RKO (cell line): ENCODE measurements around the gene CAMK2A.

Source experiments
- DNase-seq: peaks from one replicate; pipeline ENCODE4 v3.0.0-alpha.2; 2016; ENCODE audit warnings: low spot score

CAMK2A gene

GRCh38 chr5:150278046-150278730 is 11.4 kb downstream of the CAMK2A start:
- no peak for DNase-seq

- no peak for DNase-seq
Observed at GRCh38 chr5:150277043-150277442, 12.5 kb downstream of the CAMK2A start.

GRCh38 chr5:150274811-150275210 is 14.8 kb downstream of the CAMK2A start:
- no peak for DNase-seq

- DNase-seq = peak; percentile 29
Observed at GRCh38 chr5:150272531-150272930, 17.0 kb downstream of the CAMK2A start.

GRCh38 chr5:150271923-150272322 is 17.6 kb downstream of the CAMK2A start:
- DNase-seq = no peak

GRCh38 chr5:150271296-150271692 is 18.3 kb downstream of the CAMK2A start:
- no peak for DNase-seq

- no peak for DNase-seq
Observed at GRCh38 chr5:150270541-150271295, 18.9 kb downstream of the CAMK2A start.

GRCh38 chr5:150266871-150267291 is 22.7 kb downstream of the CAMK2A start:
- DNase-seq = no peak

GRCh38 chr5:150265870-150266383 is 23.6 kb downstream of the CAMK2A start:
- DNase-seq = no peak

- DNase-seq = no peak
Observed at GRCh38 chr5:150264667-150265603, 24.6 kb downstream of the CAMK2A start.

GRCh38 chr5:150263801-150264621 is 25.6 kb downstream of the CAMK2A start:
- peak; percentile 52 for DNase-seq

GRCh38 chr5:150263375-150263775 is 26.2 kb downstream of the CAMK2A start:
- no peak for DNase-seq

- no peak for DNase-seq
Observed at GRCh38 chr5:150262502-150262901, 27.1 kb downstream of the CAMK2A start.

- peak; percentile 21 for DNase-seq
Observed at GRCh38 chr5:150261231-150261630, 28.3 kb downstream of the CAMK2A start.

GRCh38 chr5:150258130-150258529 is 31.4 kb downstream of the CAMK2A start:
- peak; percentile 10 for DNase-seq

GRCh38 chr5:150257424-150257823 is 32.1 kb downstream of the CAMK2A start:
- no peak for DNase-seq

- no peak for DNase-seq
Observed at GRCh38 chr5:150256410-150257064, 33.0 kb downstream of the CAMK2A start.

GRCh38 chr5:150255659-150256409 is 33.7 kb downstream of the CAMK2A start:
- no peak for DNase-seq

GRCh38 chr5:150254774-150255173 is 34.8 kb downstream of the CAMK2A start:
- DNase-seq = no peak

GRCh38 chr5:150254363-150254762 is 35.2 kb downstream of the CAMK2A start:
- DNase-seq = no peak
